Stomach smooth muscle (tissue), 2 donors: ENCODE data around the gene UBE2O.
A peak's percentile ranks its signal among the peaks of the same experiment; 100 is the strongest.

Experiments used
- H3K27ac ChIP-seq: one replicate; pipeline ENCODE4 v1.7.0; 2013; ENCODE audit warnings: mild to moderate bottlenecking, low read length, inconsistent platforms
- H3K27me3 ChIP-seq, 2 donors: one replicate each; pipeline ENCODE4 v1.7.0; 2013; ENCODE audit warnings: low read length in 2 of 2; ENCODE audit not compliant: insufficient read depth in 2 of 2, control insufficient read depth in 1 of 2
- H3K36me3 ChIP-seq, 2 donors: one replicate each; pipeline ENCODE4 v1.7.0; 2013; ENCODE audit warnings: low read length in 2 of 2; ENCODE audit not compliant: control insufficient read depth in 2 of 2, insufficient read depth in 2 of 2
- H3K4me1 ChIP-seq: one replicate; pipeline ENCODE4 v1.7.0; 2013; ENCODE audit warnings: low read length; ENCODE audit not compliant: control insufficient read depth, insufficient read depth
- H3K4me3 ChIP-seq, 2 donors: one replicate each; pipeline ENCODE4 v1.7.0; 2013; ENCODE audit warnings: low read length in 2 of 2
- H3K9ac ChIP-seq, 2 donors: one replicate each; pipeline ENCODE4 v1.7.0; 2013; ENCODE audit warnings: low read length in 2 of 2, mild to moderate bottlenecking in 1 of 2
- H3K9me3 ChIP-seq, 2 donors: one replicate each; pipeline ENCODE4 v1.7.0; 2013; ENCODE audit warnings: low read length in 2 of 2; ENCODE audit not compliant: control insufficient read depth in 2 of 2
- donor health status: healthy.
- donor health status: Pancreatic carcinoma.

Gene UBE2O

DNA sequence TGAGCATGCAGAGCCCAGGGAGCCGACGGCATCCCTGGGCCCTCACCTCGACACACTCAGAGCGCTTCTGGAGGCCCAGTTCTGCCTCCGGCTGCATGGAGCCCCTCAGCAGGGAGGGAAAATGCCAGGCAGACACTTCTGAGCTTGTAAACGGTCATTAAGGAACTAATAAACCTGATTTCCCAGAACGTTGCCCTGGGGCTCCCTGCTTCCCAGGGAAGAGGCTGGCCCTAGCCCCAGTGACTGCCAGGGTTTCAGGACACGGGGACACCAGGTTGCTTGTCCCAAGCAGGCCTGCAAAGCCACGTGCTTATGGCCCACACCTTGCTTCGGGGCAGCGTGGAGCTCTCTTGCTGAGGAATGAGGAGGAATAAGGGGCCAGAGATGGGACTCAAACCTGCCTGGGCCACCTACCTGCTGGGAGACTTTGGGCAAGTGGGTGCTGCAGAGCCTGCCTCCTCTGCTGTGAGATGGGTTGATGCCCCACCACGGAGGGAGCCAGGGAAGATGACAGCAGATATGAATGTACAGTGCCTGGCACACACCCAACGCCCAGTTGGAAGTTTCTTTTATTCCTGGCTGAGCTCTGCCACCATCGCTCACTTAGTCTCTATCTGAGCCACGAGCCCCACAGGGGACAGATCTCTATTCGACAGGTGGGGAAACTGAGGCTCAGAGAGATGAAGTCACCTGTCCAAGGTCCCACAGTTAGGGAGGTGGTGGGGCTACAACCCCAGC is 42.9 kb upstream of the UBE2O start:
- Histone ChIP-seq H3K27ac (no peak overlapping the region), H3K9me3 (no peaks in the 10 kb centered on the region), H3K4me3 (no peak overlapping the region), H3K9ac (peak overlapping the region in 1 of 2 donors; percentile 13), H3K27me3 (no peaks in the 10 kb centered on the region), H3K36me3 (no peaks in the 10 kb centered on the region), H3K4me1 (peaks cover 44% of the 10 kb centered on the region)

GRCh38 chr17:76493505-76494167 is 40.7 kb upstream of the UBE2O start:
- peaks cover 26% of the 10 kb centered on the region for H3K4me1 ChIP-seq
- H3K9ac ChIP-seq = no peak overlapping the region

DNA sequence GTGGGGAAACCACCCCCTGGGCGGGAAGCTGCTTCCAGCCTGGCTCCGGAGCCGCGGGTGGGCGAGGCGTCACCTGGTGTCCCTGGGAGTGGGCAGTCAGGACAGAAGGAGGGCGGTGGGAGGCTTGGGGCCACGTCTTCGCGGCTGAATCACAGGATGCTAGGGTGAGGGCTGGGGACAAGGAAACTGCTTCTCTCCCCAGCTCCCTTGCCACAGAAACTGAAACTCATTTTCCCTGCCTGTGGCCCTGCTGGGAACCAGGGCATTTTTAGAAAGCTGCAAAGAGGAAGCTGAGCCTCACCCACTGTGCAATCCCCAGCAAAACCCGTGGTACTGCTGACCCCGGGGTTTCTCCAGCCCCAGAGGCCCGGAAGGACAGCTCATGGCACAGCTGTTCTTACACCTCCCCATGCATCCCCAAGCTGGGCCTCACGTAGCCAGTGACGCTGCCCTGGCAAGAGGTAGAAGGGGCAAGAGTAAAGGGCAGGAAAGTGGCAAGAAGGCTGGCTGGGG is 40.1 kb upstream of the UBE2O start:
- no peaks in the 10 kb centered on the region for H3K36me3 ChIP-seq
- peaks cover 20% of the 10 kb centered on the region for H3K4me1 ChIP-seq
- no peak overlapping the region for H3K4me3 ChIP-seq
- H3K9me3 ChIP-seq = no peaks in the 10 kb centered on the region
- H3K9ac ChIP-seq = no peak overlapping the region
- no peaks in the 10 kb centered on the region for H3K27me3 ChIP-seq
- no peak overlapping the region for H3K27ac ChIP-seq

More at GRCh38 chr17:76493505-76494167, 40.7 kb upstream of the UBE2O start:
- Histone ChIP-seq H3K4me3 (no peak overlapping the region), H3K36me3 (no peaks in the 10 kb centered on the region), H3K27me3 (no peaks in the 10 kb centered on the region), H3K27ac (no peak overlapping the region), H3K9me3 (no peaks in the 10 kb centered on the region)

- Histone ChIP-seq H3K9me3 (no peaks in the 10 kb centered on the region), H3K4me1 (peaks cover 13% of the 10 kb centered on the region), H3K27ac (no peak overlapping the region), H3K27me3 (no peaks in the 10 kb centered on the region), H3K4me3 (no peak overlapping the region), H3K9ac (no peak overlapping the region), H3K36me3 (no peaks in the 10 kb centered on the region)
Measured at GRCh38 chr17:76492123-76492988, 39.4 kb upstream of the UBE2O start.

DNA sequence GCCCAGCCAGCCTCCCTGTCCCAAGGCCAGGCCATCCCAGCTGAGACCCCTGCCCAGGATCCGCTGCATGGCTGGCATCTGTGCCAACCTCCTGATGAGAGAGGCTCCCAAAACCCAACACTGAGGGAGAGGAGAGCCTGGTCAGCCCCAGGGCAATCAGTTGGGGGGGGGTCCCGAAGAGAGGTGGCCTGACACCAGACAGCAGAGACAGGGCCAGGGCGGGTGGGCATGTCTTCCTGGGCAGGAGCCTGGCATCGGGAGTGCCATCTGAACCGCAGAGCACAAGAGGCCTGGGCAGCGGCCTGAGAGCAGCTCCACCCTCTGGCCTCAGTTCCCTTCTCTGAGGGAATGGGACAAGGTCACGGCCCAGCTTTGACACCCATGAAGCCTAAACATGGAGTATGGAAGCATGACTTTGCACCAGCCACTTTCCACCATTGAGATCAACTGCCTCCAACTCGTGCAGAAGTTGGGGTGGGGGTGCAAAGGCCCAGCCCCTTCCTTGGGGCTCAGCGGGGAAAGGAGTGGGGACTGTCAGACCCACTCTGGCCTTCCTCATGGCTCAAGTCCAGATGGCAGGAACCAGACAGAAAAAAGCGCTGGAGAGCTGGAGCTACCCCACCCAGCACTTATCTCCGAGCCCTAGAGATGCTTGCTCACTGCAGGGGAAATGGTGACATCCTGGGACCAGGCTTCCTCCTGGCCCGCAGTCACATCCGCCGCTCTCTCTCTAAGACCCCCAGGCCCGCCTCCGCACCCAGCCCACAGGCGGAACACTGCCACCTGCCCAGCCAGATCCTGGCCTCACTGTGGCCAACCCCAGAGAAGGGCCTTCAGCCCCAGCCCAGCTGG is 38.5 kb upstream of the UBE2O start:
- H3K9ac ChIP-seq = no peak overlapping the region
- peaks cover 9% of the 10 kb centered on the region for H3K4me1 ChIP-seq
- no peaks in the 10 kb centered on the region for H3K9me3 ChIP-seq
- no peaks in the 10 kb centered on the region for H3K27me3 ChIP-seq
- H3K27ac ChIP-seq = no peak overlapping the region
- no peak overlapping the region for H3K4me3 ChIP-seq
- no peaks in the 10 kb centered on the region for H3K36me3 ChIP-seq

DNA sequence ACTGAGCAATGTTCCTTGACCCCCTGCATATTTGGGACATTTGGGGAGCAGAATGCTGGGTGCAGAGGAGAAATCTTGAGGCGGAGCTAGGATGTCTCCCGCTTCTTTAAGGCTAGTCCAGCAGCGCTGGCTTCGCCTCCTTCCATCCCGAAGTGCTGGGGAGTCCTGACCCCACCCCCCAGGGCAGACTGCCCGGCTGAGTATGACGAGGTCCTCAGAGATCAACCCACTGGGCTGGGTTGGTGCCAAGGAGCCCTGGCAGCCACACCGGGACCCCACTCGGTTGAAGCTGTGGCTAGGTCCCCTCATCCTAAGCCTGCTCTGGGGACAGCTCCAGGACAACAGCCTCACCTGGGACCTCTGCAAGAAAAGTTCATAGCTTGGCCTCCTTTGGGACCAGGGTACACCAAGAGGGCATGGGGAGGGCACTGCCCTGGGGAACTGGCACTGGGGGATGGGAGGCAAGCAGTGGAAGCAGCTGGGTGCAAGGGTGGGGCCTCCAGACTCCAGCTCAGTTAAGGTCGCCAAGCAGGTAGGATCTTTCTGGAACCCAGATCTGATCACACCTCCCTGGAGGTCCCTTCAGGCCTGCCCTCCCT is 37.3 kb upstream of the UBE2O start:
- Histone ChIP-seq H3K9me3 (no peaks in the 10 kb centered on the region), H3K27ac (no peak overlapping the region), H3K4me3 (no peak overlapping the region), H3K27me3 (no peaks in the 10 kb centered on the region), H3K4me1 (peaks cover 9% of the 10 kb centered on the region), H3K9ac (no peak overlapping the region), H3K36me3 (no peaks in the 10 kb centered on the region)

- Histone ChIP-seq H3K9ac (no peak overlapping the region), H3K36me3 (no peaks in the 10 kb centered on the region), H3K9me3 (no peaks in the 10 kb centered on the region), H3K27me3 (no peaks in the 10 kb centered on the region), H3K4me3 (no peak overlapping the region), H3K4me1 (peaks cover 3% of the 10 kb centered on the region), H3K27ac (no peak overlapping the region)
Measured at GRCh38 chr17:76487451-76488192, 34.7 kb upstream of the UBE2O start.

- Histone ChIP-seq H3K9me3 (no peaks in the 10 kb centered on the region), H3K27ac (no peak overlapping the region), H3K27me3 (no peaks in the 10 kb centered on the region), H3K36me3 (no peaks in the 10 kb centered on the region), H3K4me3 (no peak overlapping the region), H3K9ac (no peak overlapping the region), H3K4me1 (no peaks in the 10 kb centered on the region)
Measured at GRCh38 chr17:76485569-76485968, 32.6 kb upstream of the UBE2O start.

- H3K36me3 ChIP-seq = no peaks in the 10 kb centered on the region
- H3K27ac ChIP-seq = no peak overlapping the region
Measured at GRCh38 chr17:76484228-76484725, 31.3 kb upstream of the UBE2O start.

More at GRCh38 chr17:76484228-76484725, 31.3 kb upstream of the UBE2O start:
- H3K9ac ChIP-seq = no peak overlapping the region
- no peaks in the 10 kb centered on the region for H3K4me1 ChIP-seq
- H3K9me3 ChIP-seq = no peaks in the 10 kb centered on the region
- no peak overlapping the region for H3K4me3 ChIP-seq
- no peaks in the 10 kb centered on the region for H3K27me3 ChIP-seq
